Measurements from ENCODE around the gene SLC25A10.
A peak's percentile ranks its signal among the peaks of the same experiment; 100 is the strongest.

Gene SLC25A10

DNA sequence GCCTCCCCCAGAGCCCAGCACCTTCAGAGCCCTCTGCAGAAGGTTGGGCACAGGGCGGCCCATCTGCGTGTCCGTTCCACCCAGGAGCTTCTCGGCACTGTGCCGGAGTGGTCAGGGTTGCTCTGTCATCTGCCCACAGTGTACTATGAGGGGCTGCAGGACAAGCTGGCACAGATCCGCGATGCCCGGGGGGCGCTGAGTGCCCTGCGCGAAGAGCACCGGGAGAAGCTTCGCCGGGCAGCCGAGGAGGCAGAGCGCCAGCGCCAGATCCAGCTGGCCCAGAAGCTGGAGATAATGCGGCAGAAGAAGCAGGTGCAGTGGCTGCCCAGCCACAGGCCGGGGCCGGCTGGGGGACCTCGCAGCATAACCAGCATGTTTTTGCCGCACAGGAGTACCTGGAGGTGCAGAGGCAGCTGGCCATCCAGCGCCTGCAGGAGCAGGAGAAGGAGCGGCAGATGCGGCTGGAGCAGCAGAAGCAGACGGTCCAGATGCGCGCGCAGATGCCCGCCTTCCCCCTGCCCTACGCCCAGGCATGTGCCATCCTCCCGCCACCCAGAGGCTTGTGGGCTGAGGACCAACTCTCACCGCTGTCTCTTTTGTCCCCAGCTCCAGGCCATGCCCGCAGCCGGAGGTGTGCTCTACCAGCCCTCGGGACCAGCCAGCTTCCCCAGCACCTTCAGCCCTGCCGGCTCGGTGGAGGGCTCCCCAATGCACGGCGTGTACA, 15.7 kb upstream of the SLC25A10 start:
- DNase-seq (ENCODE audit: low read depth) = no peak
- H3K4me3 ChIP-seq (ENCODE audit: control insufficient read depth, low read depth, low read length) = no peak overlapping the region
- no peak for TF ChIP-seq CTCF (conservative IDR thresholded peaks at IDR 0.05; ENCODE audit: control insufficient read depth, insufficient read depth, low read depth, low read length)

DNA sequence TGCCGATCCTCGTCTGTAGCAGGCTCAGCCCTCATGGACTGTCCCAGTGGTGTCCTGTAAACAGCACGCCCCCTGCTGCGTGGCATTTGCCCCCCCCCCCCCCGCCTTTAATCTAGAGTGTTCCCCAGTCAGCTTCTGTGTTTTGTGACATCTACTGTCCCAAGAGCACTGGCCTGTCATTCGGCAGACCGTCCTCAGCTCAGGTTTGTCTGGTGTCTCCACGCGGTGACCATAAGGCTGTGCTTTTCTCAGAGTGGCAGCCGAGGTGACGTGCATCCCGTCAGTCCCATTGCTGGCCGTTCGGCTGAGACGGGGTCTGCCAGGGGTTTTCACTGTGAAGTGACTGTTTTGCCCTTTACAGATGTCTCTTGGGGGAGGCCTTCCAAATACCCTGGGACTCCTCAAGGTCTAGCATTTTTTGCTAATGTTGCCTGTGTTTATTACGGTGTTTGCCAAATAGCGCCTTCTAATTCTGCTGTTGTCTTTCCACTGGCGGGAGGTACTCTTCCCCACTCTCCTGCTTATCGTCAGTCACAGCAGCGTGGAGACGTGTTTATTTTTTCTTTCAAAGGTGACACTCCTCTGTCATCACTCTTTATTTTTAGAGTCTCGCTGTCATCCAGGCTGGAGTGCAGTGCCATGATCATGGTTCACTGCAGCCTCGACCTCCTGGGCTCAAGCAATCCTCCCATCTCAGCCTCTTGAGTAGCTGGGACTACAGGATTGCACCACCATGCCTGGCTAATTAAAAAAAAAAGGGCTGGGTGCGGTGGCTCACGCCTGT, 14.6 kb upstream of the SLC25A10 start:
- H3K4me3 ChIP-seq (ENCODE audit: control insufficient read depth, low read depth, low read length) = no peak overlapping the region
- DNase-seq (ENCODE audit: low read depth) = no peak
- TF ChIP-seq CTCF (conservative IDR thresholded peaks at IDR 0.05; ENCODE audit: control insufficient read depth, insufficient read depth, low read depth, low read length) = no peak

DNA sequence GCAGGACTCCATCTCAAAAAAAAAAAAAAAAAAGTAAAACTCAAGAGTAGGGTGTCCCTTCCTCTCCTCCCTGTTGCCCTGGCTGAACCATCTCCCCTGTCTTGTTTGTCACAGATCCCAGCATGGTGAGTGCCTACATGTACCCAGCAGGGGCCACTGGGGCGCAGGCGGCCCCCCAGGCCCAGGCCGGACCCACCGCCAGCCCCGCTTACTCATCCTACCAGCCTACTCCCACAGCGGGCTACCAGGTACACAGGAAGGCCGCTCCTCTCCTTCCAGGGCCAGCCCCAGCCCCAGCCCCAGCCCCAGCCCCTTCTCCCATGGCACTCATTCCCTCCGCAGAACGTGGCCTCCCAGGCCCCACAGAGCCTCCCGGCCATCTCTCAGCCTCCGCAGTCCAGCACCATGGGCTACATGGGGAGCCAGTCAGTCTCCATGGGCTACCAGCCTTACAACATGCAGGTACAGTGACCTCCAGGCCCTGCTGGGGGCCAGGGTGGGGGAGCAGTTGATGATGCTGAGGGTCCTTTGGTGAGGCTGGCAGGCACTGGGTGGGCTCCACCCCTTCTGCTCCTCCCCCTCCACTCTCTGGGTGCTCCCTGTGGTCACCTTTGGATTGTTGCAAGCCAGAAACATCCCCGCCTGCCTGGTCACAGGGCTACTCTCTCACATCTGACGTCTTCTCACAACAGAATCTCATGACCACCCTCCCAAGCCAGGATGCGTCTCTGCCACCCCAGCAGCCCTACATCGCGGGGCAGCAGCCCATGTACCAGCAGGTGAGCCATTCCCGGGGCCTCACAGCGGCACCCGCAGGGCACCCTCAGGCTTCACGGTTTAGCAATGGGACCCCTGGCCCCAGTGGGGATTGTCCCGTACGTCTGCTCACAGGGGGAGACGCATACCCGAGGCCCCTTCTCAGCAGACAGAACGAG, 11.5 kb upstream of the SLC25A10 start:
- DNase-seq (ENCODE audit: low read depth) = no peak
- H3K4me3 ChIP-seq (ENCODE audit: control insufficient read depth, low read depth, low read length) = no peak overlapping the region
- no peak for TF ChIP-seq CTCF (conservative IDR thresholded peaks at IDR 0.05; ENCODE audit: control insufficient read depth, insufficient read depth, low read depth, low read length)

DNA sequence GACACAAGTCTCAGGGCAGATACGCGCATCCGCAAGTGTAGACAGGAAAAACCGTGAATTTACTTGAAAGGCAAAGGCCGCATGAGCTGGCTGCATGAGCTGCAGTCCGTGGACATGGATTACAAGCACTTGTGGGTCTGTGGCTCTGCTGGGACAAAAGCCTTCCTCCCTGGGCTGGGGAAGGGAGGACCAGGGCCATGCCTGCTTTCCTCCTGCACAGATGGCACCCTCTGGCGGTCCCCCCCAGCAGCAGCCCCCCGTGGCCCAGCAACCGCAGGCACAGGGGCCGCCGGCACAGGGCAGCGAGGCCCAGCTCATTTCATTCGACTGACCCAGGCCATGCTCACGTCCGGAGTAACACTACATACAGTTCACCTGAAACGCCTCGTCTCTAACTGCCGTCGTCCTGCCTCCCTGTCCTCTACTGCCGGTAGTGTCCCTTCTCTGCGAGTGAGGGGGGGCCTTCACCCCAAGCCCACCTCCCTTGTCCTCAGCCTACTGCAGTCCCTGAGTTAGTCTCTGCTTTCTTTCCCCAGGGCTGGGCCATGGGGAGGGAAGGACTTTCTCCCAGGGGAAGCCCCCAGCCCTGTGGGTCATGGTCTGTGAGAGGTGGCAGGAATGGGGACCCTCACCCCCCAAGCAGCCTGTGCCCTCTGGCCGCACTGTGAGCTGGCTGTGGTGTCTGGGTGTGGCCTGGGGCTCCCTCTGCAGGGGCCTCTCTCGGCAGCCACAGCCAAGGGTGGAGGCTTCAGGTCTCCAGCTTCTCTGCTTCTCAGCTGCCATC, 10.6 kb upstream of the SLC25A10 start:
- no peak for TF ChIP-seq CTCF (conservative IDR thresholded peaks at IDR 0.05; ENCODE audit: control insufficient read depth, insufficient read depth, low read depth, low read length)
- H3K4me3 ChIP-seq (ENCODE audit: control insufficient read depth, low read depth, low read length) = peak overlapping the region; percentile 87
- DNase-seq (ENCODE audit: low read depth) = no peak

DNA sequence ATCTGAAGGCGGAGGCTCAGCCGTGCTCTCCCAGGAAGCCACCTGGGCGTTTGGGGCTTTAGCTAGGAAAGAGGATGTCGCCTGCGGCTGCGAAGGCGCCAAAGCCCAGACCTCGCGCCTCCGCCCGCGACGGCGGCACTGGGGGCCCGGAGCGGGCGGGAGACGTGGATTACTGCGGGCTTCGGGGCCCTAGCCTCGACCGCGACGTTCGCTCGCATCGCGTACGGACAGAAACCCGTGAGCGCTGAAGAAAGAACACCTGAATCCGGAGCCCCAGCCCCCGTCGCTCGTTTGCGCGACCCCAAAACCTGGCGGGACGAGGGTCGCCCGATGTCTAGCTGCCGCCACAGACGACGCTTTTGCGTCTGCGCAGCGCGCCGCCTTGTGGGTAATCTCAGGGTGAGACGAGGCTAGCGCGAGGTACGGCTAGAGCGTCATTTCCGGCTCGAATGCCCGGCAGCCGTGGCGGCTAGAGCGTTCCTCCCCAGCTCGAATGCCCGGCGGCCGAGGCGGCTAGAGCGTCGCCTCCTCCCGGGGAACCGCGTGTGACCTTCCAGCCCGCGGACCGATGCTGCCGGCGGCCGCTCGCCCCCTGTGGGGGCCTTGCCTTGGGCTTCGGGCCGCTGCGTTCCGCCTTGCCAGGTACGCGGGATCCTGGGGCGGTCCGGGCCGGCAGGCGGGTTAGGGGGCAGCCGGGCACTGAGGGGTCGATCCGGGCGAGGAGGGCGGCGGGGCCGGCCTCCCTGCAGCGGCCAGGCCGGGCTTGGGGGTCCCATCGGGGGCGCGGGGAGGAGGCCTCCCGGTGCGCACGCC, 8.9 kb upstream of the SLC25A10 start, which contains the start of gene MRPL12:
Gene MRPL12, plus strand, starts transcription at position 434 of the 813 bp plus-strand sequence. Its CDS starts 135 bp downstream, at position 569.
- peak; percentile 89 for DNase-seq (ENCODE audit: low read depth)
- peak within 1 kb of the TSS; percentile 87 for H3K4me3 ChIP-seq (ENCODE audit: control insufficient read depth, low read depth, low read length)
- no peak for TF ChIP-seq CTCF (conservative IDR thresholded peaks at IDR 0.05; ENCODE audit: control insufficient read depth, insufficient read depth, low read depth, low read length)

Data from fibroblast of mammary gland (primary cell).